ENCODE results near the gene LEP.
"Not testable (repeated sequence)": the region's sequence is repeated elsewhere in the genome, so short reads cannot be mapped to it uniquely, and the experiment has no call there.

Gene LEP

GRCh38 chr7:128279124-128279713 lies 38.1 kb downstream of the LEP start:
- no peak overlapping the region for H3K27ac ChIP-seq (ENCODE audit: low read length)

GRCh38 chr7:128280451-128280850 lies 39.4 kb downstream of the LEP start:
- H3K36me3 ChIP-seq (ENCODE audit: control insufficient read depth in 1 of 2, insufficient read depth in 2 of 2, low read length in 2 of 2); H3K27me3 ChIP-seq (ENCODE audit: low read depth, low read length); H3K4me1 ChIP-seq (ENCODE audit: control insufficient read depth in 1 of 2, insufficient read depth in 2 of 2, low read length in 2 of 2); H3K27ac ChIP-seq (ENCODE audit: low read length); H3K9me3 ChIP-seq (ENCODE audit: control insufficient read depth in 1 of 2, low read length in 2 of 2); H3K4me3 ChIP-seq (ENCODE audit: low read depth in 1 of 2, low read length in 2 of 2): not testable (repeated sequence)

More at GRCh38 chr7:128279124-128279713, 38.1 kb downstream of the LEP start:
- H3K9me3 ChIP-seq (ENCODE audit: control insufficient read depth in 1 of 2, low read length in 2 of 2), result peaks cover 0 to 7% of the 10 kb centered on the region in 2 donors
- no peaks in the 10 kb centered on the region for H3K27me3 ChIP-seq (ENCODE audit: low read depth, low read length)
- no peak overlapping the region for H3K4me3 ChIP-seq (ENCODE audit: low read depth in 1 of 2, low read length in 2 of 2)
- no peaks in the 10 kb centered on the region for H3K4me1 ChIP-seq (ENCODE audit: control insufficient read depth in 1 of 2, insufficient read depth in 2 of 2, low read length in 2 of 2)
- peaks cover 0 to 3% of the 10 kb centered on the region in 2 donors for H3K36me3 ChIP-seq (ENCODE audit: control insufficient read depth in 1 of 2, insufficient read depth in 2 of 2, low read length in 2 of 2)

GRCh38 chr7:128281605-128282380 lies 40.7 kb downstream of the LEP start:
- Histone ChIP-seq H3K9me3 (ENCODE audit: control insufficient read depth in 1 of 2, low read length in 2 of 2) (peaks cover 0 to 7% of the 10 kb centered on the region in 2 donors), H3K27ac (ENCODE audit: low read length) (no peak overlapping the region), H3K27me3 (ENCODE audit: low read depth, low read length) (no peaks in the 10 kb centered on the region), H3K4me1 (ENCODE audit: control insufficient read depth in 1 of 2, insufficient read depth in 2 of 2, low read length in 2 of 2) (no peaks in the 10 kb centered on the region), H3K4me3 (ENCODE audit: low read depth in 1 of 2, low read length in 2 of 2) (no peak overlapping the region), H3K36me3 (ENCODE audit: control insufficient read depth in 1 of 2, insufficient read depth in 2 of 2, low read length in 2 of 2) (peaks cover 0 to 10% of the 10 kb centered on the region in 2 donors)

- H3K4me1 ChIP-seq (ENCODE audit: control insufficient read depth in 1 of 2, insufficient read depth in 2 of 2, low read length in 2 of 2), result peaks cover 0 to 4% of the 10 kb centered on the region in 2 donors
- peaks cover 0 to 7% of the 10 kb centered on the region in 2 donors for H3K9me3 ChIP-seq (ENCODE audit: control insufficient read depth in 1 of 2, low read length in 2 of 2)
- H3K27me3 ChIP-seq (ENCODE audit: low read depth, low read length), result no peaks in the 10 kb centered on the region
- no peak overlapping the region for H3K4me3 ChIP-seq (ENCODE audit: low read depth in 1 of 2, low read length in 2 of 2)
- H3K36me3 ChIP-seq (ENCODE audit: control insufficient read depth in 1 of 2, insufficient read depth in 2 of 2, low read length in 2 of 2), result peaks cover 0 to 10% of the 10 kb centered on the region in 2 donors
- no peak overlapping the region for H3K27ac ChIP-seq (ENCODE audit: low read length)
Observed at GRCh38 chr7:128284102-128284501, 43.0 kb downstream of the LEP start.

GRCh38 chr7:128287556-128287955 lies 46.5 kb downstream of the LEP start:
- H3K4me1 ChIP-seq (ENCODE audit: control insufficient read depth in 1 of 2, insufficient read depth in 2 of 2, low read length in 2 of 2), result peaks cover 0 to 4% of the 10 kb centered on the region in 2 donors
- H3K9me3 ChIP-seq (ENCODE audit: control insufficient read depth in 1 of 2, low read length in 2 of 2), result no peaks in the 10 kb centered on the region
- no peak overlapping the region for H3K4me3 ChIP-seq (ENCODE audit: low read depth in 1 of 2, low read length in 2 of 2)
- H3K36me3 ChIP-seq (ENCODE audit: control insufficient read depth in 1 of 2, insufficient read depth in 2 of 2, low read length in 2 of 2), result peaks cover 0 to 10% of the 10 kb centered on the region in 2 donors
- no peaks in the 10 kb centered on the region for H3K27me3 ChIP-seq (ENCODE audit: low read depth, low read length)
- H3K27ac ChIP-seq (ENCODE audit: low read length), result no peak overlapping the region

- H3K9me3 ChIP-seq (ENCODE audit: control insufficient read depth in 1 of 2, low read length in 2 of 2); H3K27ac ChIP-seq (ENCODE audit: low read length); H3K4me1 ChIP-seq (ENCODE audit: control insufficient read depth in 1 of 2, insufficient read depth in 2 of 2, low read length in 2 of 2); H3K4me3 ChIP-seq (ENCODE audit: low read depth in 1 of 2, low read length in 2 of 2); H3K27me3 ChIP-seq (ENCODE audit: low read depth, low read length); H3K36me3 ChIP-seq (ENCODE audit: control insufficient read depth in 1 of 2, insufficient read depth in 2 of 2, low read length in 2 of 2): not testable (repeated sequence)
Observed at GRCh38 chr7:128298004-128298403, 56.9 kb downstream of the LEP start.

- H3K27ac ChIP-seq (ENCODE audit: low read length), result no peak overlapping the region
- peaks cover 0 to 4% of the 10 kb centered on the region in 2 donors for H3K4me1 ChIP-seq (ENCODE audit: control insufficient read depth in 1 of 2, insufficient read depth in 2 of 2, low read length in 2 of 2)
- no peak overlapping the region for H3K4me3 ChIP-seq (ENCODE audit: low read depth in 1 of 2, low read length in 2 of 2)
- H3K27me3 ChIP-seq (ENCODE audit: low read depth, low read length), result no peaks in the 10 kb centered on the region
- H3K36me3 ChIP-seq (ENCODE audit: control insufficient read depth in 1 of 2, insufficient read depth in 2 of 2, low read length in 2 of 2), result peaks cover 0 to 5% of the 10 kb centered on the region in 2 donors
- H3K9me3 ChIP-seq (ENCODE audit: control insufficient read depth in 1 of 2, low read length in 2 of 2), result no peaks in the 10 kb centered on the region
Observed at GRCh38 chr7:128299109-128299607, 58.1 kb downstream of the LEP start.

GRCh38 chr7:128302139-128302538 lies 61.1 kb downstream of the LEP start:
- Histone ChIP-seq H3K4me3 (ENCODE audit: low read depth in 1 of 2, low read length in 2 of 2) (no peak overlapping the region), H3K27me3 (ENCODE audit: low read depth, low read length) (no peaks in the 10 kb centered on the region), H3K36me3 (ENCODE audit: control insufficient read depth in 1 of 2, insufficient read depth in 2 of 2, low read length in 2 of 2) (peaks cover 13 to 25% of the 10 kb centered on the region in 2 donors), H3K4me1 (ENCODE audit: control insufficient read depth in 1 of 2, insufficient read depth in 2 of 2, low read length in 2 of 2) (peaks cover 0 to 4% of the 10 kb centered on the region in 2 donors), H3K9me3 (ENCODE audit: control insufficient read depth in 1 of 2, low read length in 2 of 2) (no peaks in the 10 kb centered on the region), H3K27ac (ENCODE audit: low read length) (no peak overlapping the region)

- Histone ChIP-seq H3K27me3 (ENCODE audit: low read depth, low read length) (no peaks in the 10 kb centered on the region), H3K27ac (ENCODE audit: low read length) (no peak overlapping the region), H3K9me3 (ENCODE audit: control insufficient read depth in 1 of 2, low read length in 2 of 2) (no peaks in the 10 kb centered on the region), H3K4me3 (ENCODE audit: low read depth in 1 of 2, low read length in 2 of 2) (no peak overlapping the region), H3K4me1 (ENCODE audit: control insufficient read depth in 1 of 2, insufficient read depth in 2 of 2, low read length in 2 of 2) (peaks cover 0 to 4% of the 10 kb centered on the region in 2 donors), H3K36me3 (ENCODE audit: control insufficient read depth in 1 of 2, insufficient read depth in 2 of 2, low read length in 2 of 2) (peaks cover 15 to 35% of the 10 kb centered on the region in 2 donors)
Observed at GRCh38 chr7:128303133-128303532, 62.1 kb downstream of the LEP start.

- Histone ChIP-seq H3K27ac (ENCODE audit: low read length) (no peak overlapping the region), H3K27me3 (ENCODE audit: low read depth, low read length) (no peaks in the 10 kb centered on the region), H3K9me3 (ENCODE audit: control insufficient read depth in 1 of 2, low read length in 2 of 2) (no peaks in the 10 kb centered on the region), H3K36me3 (ENCODE audit: control insufficient read depth in 1 of 2, insufficient read depth in 2 of 2, low read length in 2 of 2) (peaks cover 15 to 38% of the 10 kb centered on the region in 2 donors), H3K4me3 (ENCODE audit: low read depth in 1 of 2, low read length in 2 of 2) (no peak overlapping the region), H3K4me1 (ENCODE audit: control insufficient read depth in 1 of 2, insufficient read depth in 2 of 2, low read length in 2 of 2) (peaks cover 0 to 4% of the 10 kb centered on the region in 2 donors)
Observed at GRCh38 chr7:128303643-128304042, 62.6 kb downstream of the LEP start.

- no peak overlapping the region for H3K4me3 ChIP-seq (ENCODE audit: low read depth in 1 of 2, low read length in 2 of 2)
- no peak overlapping the region for H3K27ac ChIP-seq (ENCODE audit: low read length)
- H3K27me3 ChIP-seq (ENCODE audit: low read depth, low read length), result no peaks in the 10 kb centered on the region
- no peaks in the 10 kb centered on the region for H3K9me3 ChIP-seq (ENCODE audit: control insufficient read depth in 1 of 2, low read length in 2 of 2)
- H3K36me3 ChIP-seq (ENCODE audit: control insufficient read depth in 1 of 2, insufficient read depth in 2 of 2, low read length in 2 of 2), result peaks cover 15 to 41% of the 10 kb centered on the region in 2 donors
- H3K4me1 ChIP-seq (ENCODE audit: control insufficient read depth in 1 of 2, insufficient read depth in 2 of 2, low read length in 2 of 2), result no peaks in the 10 kb centered on the region
Observed at GRCh38 chr7:128304212-128304611, 63.1 kb downstream of the LEP start.
